GM21526 (cell line): Measurements from ENCODE around the gene B4GALT5.

Experiments used
- ATAC-seq: cut with Tn5 transposase; IDR thresholded peaks from one replicate; pipeline ENCODE4 v1.9.1; 2021; ENCODE audit warnings: moderate library complexity; ENCODE audit not compliant: unreplicated experiment, low FRiP score

The B4GALT5 gene

GRCh38 chr20:49661560-49662329 is 51.9 kb downstream of the B4GALT5 start:
- ATAC-seq: no peak

GRCh38 chr20:49660912-49661311 is 52.8 kb downstream of the B4GALT5 start:
- ATAC-seq: no peak

DNA sequence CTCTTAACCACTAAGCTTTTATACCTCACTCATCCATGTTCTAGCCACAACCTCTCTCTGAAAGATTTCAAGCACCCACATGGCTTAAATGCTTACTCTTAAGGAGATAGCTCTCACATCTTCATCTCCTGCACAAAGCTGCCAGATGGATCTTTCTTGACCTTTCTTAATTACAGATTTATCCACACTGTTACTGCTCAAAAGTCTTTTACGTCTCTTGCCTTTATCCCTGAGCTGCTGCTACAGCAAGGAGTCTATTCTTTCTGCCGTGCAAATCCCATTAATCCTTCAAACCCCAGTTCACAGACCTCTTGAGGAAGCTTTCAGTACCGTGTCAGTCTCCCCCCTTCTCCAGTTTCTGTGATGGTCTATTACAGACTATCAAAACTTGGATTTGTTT is 54.6 kb downstream of the B4GALT5 start:
- no peak for ATAC-seq

DNA sequence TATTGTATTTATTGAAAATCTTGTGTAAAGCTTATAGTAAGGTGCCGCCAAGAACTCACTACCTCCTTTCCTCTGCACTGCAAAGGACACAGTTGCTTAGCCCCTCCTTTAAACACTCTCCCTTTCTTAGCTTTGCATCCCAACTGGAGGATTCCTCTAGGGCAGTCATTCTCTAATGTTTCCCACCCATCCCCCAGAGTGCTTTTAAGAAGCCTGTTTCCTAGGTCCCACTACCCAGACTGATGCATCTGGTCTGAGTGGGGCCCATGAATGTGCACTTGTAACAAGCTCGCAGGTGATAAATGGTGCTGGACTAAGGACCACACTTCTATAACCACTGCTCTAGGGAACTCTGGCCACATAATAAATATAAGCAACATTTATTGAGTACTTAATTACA is 55.2 kb downstream of the B4GALT5 start:
- ATAC-seq: no peak

- no peak for ATAC-seq
Measured at GRCh38 chr20:49657118-49657901, 56.4 kb downstream of the B4GALT5 start.

GRCh38 chr20:49656304-49656703 is 57.4 kb downstream of the B4GALT5 start:
- ATAC-seq: no peak

- no peak for ATAC-seq
Measured at GRCh38 chr20:49653925-49654434, 59.7 kb downstream of the B4GALT5 start.

DNA sequence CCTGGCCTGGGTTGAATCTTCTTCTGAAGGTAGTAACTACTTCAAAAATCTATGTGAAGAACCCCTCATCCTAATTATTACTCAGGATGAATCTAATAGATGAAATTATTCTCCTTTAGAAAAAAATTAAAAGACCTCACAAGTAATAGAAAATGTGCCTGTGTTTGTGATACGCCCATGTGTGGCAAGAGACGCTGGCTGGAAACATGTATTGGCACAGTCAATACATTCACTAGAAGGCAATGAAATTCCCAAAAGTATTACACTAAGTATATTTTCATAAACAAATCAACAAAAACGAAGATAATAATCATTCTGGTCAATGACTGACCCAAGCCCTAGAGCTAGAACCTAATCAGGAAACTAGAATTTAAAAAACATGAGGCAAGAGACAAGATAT is 64.0 kb downstream of the B4GALT5 start:
- no peak for ATAC-seq

GRCh38 chr20:49647550-49647949 is 66.1 kb downstream of the B4GALT5 start:
- no peak for ATAC-seq

GRCh38 chr20:49646528-49646927 is 67.2 kb downstream of the B4GALT5 start:
- ATAC-seq: no peak

GRCh38 chr20:49646126-49646525 is 67.6 kb downstream of the B4GALT5 start:
- no peak for ATAC-seq

GRCh38 chr20:49644980-49645565 is 68.6 kb downstream of the B4GALT5 start:
- ATAC-seq: no peak

- ATAC-seq: no peak
Measured at GRCh38 chr20:49642816-49643215, 70.9 kb downstream of the B4GALT5 start.

DNA sequence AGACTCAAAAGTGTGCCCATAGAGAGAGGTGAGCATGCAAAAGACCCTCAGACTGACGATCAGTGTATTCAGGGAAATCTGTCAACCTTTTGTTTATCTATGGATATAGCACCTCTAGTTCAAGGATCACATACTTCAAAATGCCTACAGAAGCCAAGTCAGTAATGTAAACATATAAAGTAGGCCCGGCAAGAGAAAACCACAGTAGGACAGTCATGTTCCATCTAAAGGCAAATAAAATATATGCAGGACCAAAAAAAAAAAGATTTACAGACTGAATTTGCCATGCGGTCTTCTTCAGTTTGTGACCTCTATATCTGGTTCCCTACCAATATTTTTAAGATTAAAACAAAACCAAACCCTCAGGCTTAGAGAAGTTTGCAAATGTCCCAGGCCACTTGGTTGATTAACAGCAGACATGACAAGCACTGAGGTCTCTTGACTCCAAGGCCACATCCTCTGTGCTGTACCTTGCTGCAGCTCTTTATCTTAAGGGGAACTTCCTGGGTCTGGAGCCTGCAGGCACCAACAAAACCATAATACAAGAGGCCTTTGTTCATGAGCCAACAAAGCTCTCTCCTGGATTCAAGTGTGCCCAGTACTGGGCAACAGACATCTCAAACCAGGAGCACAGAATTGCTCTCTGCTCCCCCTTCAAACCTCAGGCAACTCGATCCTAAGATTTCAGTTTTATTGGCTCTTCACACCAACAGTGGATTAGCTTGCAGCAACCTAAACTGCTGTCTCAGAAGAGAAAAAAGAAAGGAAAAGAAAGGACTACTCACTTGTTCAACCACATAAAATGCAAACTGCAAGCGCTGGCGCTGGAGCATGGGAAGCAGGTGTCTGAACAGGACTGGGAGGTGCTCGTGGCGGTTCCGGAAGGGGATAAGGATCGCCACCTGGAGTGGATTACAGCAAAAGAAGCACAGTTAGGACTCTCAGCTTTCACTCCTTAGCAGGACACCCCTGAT is 71.7 kb downstream of the B4GALT5 start:
- no peak for ATAC-seq

GRCh38 chr20:49637046-49637637 is 76.5 kb downstream of the B4GALT5 start:
- ATAC-seq: no peak

DNA sequence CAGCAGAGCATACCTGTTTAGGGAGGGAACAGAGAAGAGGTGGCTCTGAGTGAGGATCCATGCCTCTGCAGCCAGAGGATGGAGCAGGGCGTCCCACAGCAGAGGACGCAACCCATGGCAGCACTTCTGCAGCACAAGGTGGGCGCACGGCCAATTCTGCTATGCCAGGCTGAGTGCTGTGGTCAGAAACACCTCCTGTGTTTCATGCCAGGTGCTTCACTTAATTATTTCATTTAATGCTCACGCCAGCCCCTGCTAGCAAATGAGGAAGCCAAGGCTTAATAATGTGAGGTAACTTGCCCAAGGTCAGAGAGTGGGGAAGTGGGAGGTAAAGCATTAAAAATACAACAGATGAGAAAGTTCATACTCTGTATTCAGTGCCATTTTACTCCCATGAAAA is 77.2 kb downstream of the B4GALT5 start:
- no peak for ATAC-seq

DNA sequence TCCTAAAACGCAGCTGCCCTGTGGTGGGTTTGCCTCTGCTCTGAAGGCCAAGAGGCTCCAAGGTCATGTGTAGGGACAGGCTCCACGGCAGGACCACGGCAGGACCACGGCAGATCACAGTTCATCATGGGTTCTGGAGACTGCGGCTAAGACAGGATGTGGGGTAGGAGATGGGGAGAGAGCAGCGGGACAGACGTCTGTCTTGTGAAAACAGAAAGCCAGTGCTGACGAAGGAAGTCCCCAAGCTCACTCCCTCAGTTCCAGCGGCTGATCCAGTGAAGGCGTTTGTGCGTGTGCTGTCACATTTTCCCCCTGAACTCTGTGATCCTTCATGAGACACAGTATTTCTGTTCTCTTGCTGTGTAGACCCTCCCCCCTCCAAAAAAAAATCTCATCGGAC is 77.8 kb downstream of the B4GALT5 start:
- no peak for ATAC-seq

DNA sequence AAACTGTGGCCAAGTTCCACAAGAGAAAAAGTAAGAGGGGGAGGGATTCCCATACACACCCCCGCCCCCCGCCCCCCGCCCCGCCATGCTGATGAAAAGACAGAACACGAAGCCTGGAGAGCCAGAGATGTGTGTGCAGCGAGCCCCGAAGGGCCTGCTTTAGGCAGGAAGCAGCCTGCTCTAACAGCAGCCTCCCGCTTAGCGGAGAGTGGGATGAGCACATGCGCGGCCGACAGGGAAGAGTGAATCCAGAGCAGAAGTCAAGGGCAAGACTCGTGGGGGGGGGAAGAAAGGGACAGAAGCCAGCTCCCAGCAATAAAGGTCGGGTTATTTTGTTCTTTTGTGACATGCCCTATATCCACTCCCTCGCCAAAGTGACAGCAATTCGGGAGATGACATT is 78.5 kb downstream of the B4GALT5 start:
- ATAC-seq: no peak

GRCh38 chr20:49634116-49634515 is 79.6 kb downstream of the B4GALT5 start:
- no peak for ATAC-seq

DNA sequence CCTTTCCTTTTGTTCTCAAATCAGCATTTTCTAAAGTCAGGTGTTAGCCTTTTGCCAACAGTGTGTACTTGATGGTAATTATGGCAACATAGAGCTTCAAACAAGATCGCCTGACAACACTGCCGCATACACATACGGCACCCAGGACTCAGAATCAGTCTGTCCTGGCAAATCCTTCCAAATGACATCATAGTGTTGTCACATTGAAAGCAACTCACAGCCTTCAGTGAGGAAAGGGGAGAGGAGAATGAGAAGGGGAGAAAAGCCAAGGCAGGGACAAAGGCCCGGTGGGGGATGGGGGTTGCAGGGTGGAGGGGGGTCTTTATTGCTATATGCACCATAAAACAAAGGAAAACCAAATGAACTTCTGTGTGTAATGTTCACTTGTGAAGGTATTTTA is 80.0 kb downstream of the B4GALT5 start:
- ATAC-seq: no peak
